GM12864 (cell line): ENCODE measurements around the gene WNT3.

ENCODE experiments used
- DNase-seq: peaks from one replicate; pipeline ENCODE4 v3.0.0-alpha.2; 2011; ENCODE audit warnings: low read depth
- H3K4me3 ChIP-seq: 2 replicates; pipeline ENCODE4 v1.5.1; 2011; ENCODE audit warnings: mild to moderate bottlenecking, low read depth, low read length, control low read depth
- TF ChIP-seq, protein P1 (sequence below): IDR thresholded peaks from 2 replicates; pipeline ENCODE4 v1.5.1; 2011; ENCODE audit warnings: low read depth, mild to moderate bottlenecking, moderate library complexity, low read length, control low read depth, inconsistent platforms; ENCODE audit errors: missing control alignments

WNT3 gene

DNA sequence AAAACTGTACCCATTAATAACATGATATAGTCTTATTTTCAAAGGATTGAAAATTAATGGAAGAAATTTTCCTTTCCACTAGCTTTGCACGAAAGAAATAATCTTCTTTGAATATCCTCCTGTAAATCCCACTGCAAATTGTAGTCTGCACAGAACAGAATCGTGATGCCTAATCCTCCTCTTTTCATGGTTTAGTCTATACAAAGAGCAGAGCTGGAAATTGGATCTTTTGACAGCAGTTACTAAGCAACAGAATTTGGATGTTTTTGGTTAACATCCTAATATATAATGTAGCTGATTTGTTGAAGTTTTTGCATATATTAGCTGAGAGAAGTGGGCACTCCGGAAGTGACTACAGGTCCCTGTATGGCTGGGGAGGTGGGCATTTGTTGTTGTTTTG is 98.6 kb downstream of the WNT3 start:
- TF ChIP-seq, protein P1, sequence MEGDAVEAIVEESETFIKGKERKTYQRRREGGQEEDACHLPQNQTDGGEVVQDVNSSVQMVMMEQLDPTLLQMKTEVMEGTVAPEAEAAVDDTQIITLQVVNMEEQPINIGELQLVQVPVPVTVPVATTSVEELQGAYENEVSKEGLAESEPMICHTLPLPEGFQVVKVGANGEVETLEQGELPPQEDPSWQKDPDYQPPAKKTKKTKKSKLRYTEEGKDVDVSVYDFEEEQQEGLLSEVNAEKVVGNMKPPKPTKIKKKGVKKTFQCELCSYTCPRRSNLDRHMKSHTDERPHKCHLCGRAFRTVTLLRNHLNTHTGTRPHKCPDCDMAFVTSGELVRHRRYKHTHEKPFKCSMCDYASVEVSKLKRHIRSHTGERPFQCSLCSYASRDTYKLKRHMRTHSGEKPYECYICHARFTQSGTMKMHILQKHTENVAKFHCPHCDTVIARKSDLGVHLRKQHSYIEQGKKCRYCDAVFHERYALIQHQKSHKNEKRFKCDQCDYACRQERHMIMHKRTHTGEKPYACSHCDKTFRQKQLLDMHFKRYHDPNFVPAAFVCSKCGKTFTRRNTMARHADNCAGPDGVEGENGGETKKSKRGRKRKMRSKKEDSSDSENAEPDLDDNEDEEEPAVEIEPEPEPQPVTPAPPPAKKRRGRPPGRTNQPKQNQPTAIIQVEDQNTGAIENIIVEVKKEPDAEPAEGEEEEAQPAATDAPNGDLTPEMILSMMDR = no peak
- no peak overlapping the region for H3K4me3 ChIP-seq
- no peak for DNase-seq

DNA sequence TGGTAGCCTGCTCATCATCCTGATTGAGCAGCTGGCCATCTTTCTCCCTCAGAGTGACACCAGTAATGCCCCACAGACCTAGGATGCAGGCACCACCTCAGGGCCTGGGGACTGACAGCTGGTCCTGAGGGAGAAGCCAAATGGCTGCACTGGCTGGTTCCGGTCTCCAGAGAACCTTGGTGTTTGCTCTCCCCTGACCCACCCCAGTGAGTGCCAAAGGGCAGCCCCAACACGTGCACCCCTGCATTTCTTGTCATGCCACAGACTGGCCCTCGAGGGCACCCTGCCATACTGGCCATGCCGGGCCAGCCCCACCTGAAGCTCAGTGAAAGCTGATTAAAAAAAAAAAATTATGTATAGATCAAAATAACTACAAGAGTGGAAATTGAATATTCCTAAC is 100.5 kb downstream of the WNT3 start:
- no peak overlapping the region for H3K4me3 ChIP-seq
- no peak for DNase-seq
- TF ChIP-seq, protein P1 = no peak
